ENCODE measurements around the gene PXMP4.
A peak's percentile ranks its signal among the peaks of the same experiment; 100 is the strongest.

The PXMP4 gene

DNA sequence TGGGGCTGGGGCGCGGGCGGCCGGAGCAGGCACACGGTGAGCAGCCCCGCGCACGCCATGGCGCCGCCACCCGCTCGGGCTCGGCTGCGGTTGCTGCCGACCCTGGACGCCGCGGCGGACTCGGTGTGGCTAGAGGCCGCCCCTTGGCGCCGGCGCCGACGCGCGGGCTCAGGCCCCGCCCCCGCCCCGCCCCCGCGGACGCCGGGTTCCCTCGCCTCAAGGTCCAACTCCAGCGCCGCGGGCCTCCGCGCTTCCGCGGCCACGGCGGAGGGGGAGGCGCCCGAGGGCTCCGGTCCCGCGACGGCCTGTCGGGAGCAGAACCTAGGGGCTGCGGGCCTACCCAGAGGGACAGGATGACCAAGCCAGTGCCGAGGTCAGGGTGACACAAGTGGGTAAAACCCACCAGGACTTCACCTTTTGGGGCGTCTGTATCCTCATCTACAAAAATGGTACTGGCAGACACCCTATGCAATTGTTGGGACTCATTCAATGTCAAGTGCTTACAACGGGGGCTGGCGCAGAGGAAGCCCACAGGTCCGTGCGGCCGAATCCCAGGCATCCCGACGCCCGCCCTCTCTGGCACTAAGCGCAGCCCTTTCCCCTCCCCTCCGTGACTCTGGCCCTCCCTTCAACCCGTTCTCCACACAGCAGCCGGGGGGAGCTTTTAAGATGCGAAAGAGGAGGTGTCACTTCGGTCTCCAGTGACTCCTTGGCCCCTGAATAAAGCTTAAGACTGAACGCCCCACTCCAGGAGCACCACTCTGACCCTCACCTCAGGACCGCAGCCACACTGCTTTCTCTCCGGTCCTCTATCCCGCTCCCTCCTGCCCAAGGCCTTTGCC lies 45.6 kb downstream of the PXMP4 start, which contains the start of gene NECAB3 (continued):
- TF ChIP-seq, protein P1, sequence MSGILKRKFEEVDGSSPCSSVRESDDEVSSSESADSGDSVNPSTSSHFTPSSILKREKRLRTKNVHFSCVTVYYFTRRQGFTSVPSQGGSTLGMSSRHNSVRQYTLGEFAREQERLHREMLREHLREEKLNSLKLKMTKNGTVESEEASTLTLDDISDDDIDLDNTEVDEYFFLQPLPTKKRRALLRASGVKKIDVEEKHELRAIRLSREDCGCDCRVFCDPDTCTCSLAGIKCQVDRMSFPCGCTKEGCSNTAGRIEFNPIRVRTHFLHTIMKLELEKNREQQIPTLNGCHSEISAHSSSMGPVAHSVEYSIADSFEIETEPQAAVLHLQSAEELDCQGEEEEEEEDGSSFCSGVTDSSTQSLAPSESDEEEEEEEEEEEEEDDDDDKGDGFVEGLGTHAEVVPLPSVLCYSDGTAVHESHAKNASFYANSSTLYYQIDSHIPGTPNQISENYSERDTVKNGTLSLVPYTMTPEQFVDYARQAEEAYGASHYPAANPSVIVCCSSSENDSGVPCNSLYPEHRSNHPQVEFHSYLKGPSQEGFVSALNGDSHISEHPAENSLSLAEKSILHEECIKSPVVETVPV (CRISPR knock-in tag; IDR thresholded peaks at IDR 0.05): no peak
- TF ChIP-seq PATZ1 (CRISPR knock-in tag; IDR thresholded peaks at IDR 0.05; ENCODE audit: borderline replicate concordance) (no peak), PPARA (CRISPR knock-in tag; IDR thresholded peaks at IDR 0.05; ENCODE audit: borderline replicate concordance) (no peak), CSDC2 (CRISPR knock-in tag; IDR thresholded peaks at IDR 0.05) (no peak), TCF4 (CRISPR knock-in tag; IDR thresholded peaks at IDR 0.05; ENCODE audit: borderline replicate concordance) (no peak)

GRCh38 chr20:33673410-33674293 lies 46.5 kb downstream of the PXMP4 start:
- TF ChIP-seq SNAI2 (CRISPR knock-in tag; IDR thresholded peaks at IDR 0.05): no peak
- no peak for TF ChIP-seq ZNF565 (CRISPR knock-in tag; conservative IDR thresholded peaks at IDR 0.05; ENCODE audit: low read depth)
- no peak for TF ChIP-seq TCF4 (CRISPR knock-in tag; IDR thresholded peaks at IDR 0.05; ENCODE audit: borderline replicate concordance)
- TF ChIP-seq CREB5 (CRISPR knock-in tag; IDR thresholded peaks at IDR 0.05; ENCODE audit: low read depth): no peak
- no peak for TF ChIP-seq ARNTL (CRISPR knock-in tag; IDR thresholded peaks at IDR 0.05; ENCODE audit: borderline replicate concordance, low read depth)
- TF ChIP-seq ZC3H10 (CRISPR knock-in tag; IDR thresholded peaks at IDR 0.05): no peak
- TF ChIP-seq PPARA (CRISPR knock-in tag; IDR thresholded peaks at IDR 0.05; ENCODE audit: borderline replicate concordance): no peak
- TF ChIP-seq, protein P1 (CRISPR knock-in tag; IDR thresholded peaks at IDR 0.05): no peak
- TF ChIP-seq GLIS3 (CRISPR knock-in tag; IDR thresholded peaks at IDR 0.05): no peak
- TF ChIP-seq ISL1 (CRISPR knock-in tag; IDR thresholded peaks at IDR 0.05): no peak
- TF ChIP-seq ESRRG (CRISPR knock-in tag; IDR thresholded peaks at IDR 0.05): no peak
- no peak for TF ChIP-seq TSHZ2 (CRISPR knock-in tag; IDR thresholded peaks at IDR 0.05)
- no peak for TF ChIP-seq BACH2 (CRISPR knock-in tag; IDR thresholded peaks at IDR 0.05; ENCODE audit: borderline replicate concordance)
- no peak for TF ChIP-seq PATZ1 (CRISPR knock-in tag; IDR thresholded peaks at IDR 0.05; ENCODE audit: borderline replicate concordance)
- no peak for TF ChIP-seq RARB (CRISPR knock-in tag; IDR thresholded peaks at IDR 0.05)
- TF ChIP-seq ZNF8 (CRISPR knock-in tag; IDR thresholded peaks at IDR 0.05): no peak
- TF ChIP-seq ZFP3 (CRISPR knock-in tag; IDR thresholded peaks at IDR 0.05): no peak
- peak; percentile 59 for ATAC-seq
